Vagina (tissue), 2 donors: ENCODE results near the gene CIDEB.

Source experiments
- POLR2A ChIP-seq, 2 donors: fragments of 450-650 bp; IDR thresholded peaks; one replicate each; pipeline ENCODE4 v1.6.1; 2017; ENCODE audit warnings: antibody characterized with exemption in 2 of 2, mild to moderate bottlenecking in 2 of 2, moderate library complexity in 2 of 2
- POLR2AphosphoS5 ChIP-seq, 2 donors: sonication (generic); formaldehyde crosslinking; IDR thresholded peaks; one replicate each; pipeline ENCODE4 v1.9.0; 2017; ENCODE audit warnings: antibody characterized with exemption in 2 of 2, mild to moderate bottlenecking in 2 of 2, low read depth in 1 of 2; ENCODE audit not compliant: insufficient read depth in 1 of 2
- TF ChIP-seq, protein P1 (sequence below), 3 experiments: fragments of 450-650 bp in 2 of 3; fragments of 200-600 bp in 1 of 3; sonication (generic) in 1 of 3; IDR thresholded peaks; one replicate each; pipeline ENCODE4 v1.5.1; 2017 to 2019; ENCODE audit warnings: antibody characterized with exemption in 3 of 3, mild to moderate bottlenecking in 2 of 3, moderate library complexity in 2 of 3

DNA sequence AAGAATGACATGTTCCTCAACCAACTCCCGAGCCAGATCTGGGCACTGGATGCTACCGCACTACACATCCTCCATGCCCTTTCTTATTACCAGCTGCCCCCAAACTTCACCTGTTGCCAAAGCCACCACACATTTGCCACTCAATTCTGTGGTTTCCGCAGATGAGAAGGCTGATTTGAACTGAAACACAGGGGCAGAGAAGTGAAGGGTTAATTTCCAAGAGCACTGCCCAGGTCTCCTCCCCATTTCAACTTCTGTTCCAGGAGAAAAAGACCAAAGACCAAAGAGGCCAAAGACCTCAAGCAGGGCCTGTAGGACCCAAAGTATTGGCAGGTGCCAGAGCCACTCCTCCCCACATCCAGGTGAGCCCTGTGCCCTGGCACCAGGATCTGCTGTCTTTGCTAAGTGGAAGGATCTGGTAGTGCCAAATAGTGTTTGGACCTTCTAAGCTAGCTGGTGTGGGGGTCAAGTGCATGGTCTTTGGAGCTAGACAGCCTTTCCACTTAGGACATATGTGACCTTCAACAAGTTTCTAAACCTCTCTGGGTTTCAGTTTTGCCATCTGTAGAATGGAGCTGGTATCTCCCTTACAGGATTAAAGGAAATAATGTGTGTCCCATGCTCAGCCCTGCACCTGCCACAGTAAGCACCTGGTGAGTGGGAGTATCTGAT lies 16.2 kb downstream of the CIDEB start:
- no peak for TF ChIP-seq POLR2A (IDR thresholded peaks at IDR 0.05)
- TF ChIP-seq, protein P1, sequence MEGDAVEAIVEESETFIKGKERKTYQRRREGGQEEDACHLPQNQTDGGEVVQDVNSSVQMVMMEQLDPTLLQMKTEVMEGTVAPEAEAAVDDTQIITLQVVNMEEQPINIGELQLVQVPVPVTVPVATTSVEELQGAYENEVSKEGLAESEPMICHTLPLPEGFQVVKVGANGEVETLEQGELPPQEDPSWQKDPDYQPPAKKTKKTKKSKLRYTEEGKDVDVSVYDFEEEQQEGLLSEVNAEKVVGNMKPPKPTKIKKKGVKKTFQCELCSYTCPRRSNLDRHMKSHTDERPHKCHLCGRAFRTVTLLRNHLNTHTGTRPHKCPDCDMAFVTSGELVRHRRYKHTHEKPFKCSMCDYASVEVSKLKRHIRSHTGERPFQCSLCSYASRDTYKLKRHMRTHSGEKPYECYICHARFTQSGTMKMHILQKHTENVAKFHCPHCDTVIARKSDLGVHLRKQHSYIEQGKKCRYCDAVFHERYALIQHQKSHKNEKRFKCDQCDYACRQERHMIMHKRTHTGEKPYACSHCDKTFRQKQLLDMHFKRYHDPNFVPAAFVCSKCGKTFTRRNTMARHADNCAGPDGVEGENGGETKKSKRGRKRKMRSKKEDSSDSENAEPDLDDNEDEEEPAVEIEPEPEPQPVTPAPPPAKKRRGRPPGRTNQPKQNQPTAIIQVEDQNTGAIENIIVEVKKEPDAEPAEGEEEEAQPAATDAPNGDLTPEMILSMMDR (IDR thresholded peaks at IDR 0.05): no peak
- TF ChIP-seq POLR2AphosphoS5 (IDR thresholded peaks at IDR 0.05; ENCODE audit: insufficient read depth in 1 of 2, low read depth in 1 of 2): no peak
